ENCODE measurements around the gene OPCML. TPM values are rescaled to one million over a fixed set of nuclear protein-coding genes. Genes with fewer than 3 reads are reported as not detected.

Gene OPCML
- total RNA-seq, 4 donors from 2014 or later, result 0.16 TPM; not detected in 3

DNA sequence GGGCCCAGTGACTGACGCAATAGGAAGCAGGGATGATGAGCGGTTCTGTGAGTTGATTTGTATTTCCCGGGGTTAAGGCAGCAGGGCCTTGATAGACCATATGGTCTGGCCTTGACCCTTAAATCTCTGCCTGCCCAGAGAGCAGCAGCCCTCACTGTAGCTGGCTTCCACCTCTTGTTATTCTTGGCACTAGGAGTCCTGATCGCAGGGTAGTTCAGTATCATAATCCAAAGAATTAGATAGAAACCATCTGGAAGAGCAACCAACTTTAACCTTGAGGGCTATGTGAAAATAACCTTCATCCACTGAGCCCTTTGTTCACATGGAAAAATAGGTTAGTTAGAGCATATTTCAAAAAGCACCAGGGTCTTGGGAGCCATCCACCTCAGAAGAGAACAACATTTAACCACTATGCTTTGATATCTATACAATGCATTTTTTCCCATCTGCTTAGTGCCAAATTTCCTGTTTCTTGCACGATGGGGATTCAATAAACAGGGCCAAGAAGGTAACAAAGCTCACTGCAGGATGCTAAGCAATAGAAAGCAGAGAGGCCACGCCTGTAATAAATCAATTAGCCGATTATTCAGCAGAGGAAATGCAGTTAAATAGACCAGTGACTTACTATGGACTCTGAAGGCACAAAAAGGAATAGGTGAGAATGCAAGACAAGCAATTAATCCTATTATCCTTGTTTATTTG is 761.3 kb downstream of the OPCML start:
- DNase-seq (ENCODE audit: low spot score in 2 of 2), result no peak
- 36 to 50% methylated on average over 7 of the region's 7 CpGs for WGBS, 2 donors
- no peak for TF ChIP-seq POLR2A (IDR thresholded peaks at IDR 0.05)
- TF ChIP-seq, protein P1, sequence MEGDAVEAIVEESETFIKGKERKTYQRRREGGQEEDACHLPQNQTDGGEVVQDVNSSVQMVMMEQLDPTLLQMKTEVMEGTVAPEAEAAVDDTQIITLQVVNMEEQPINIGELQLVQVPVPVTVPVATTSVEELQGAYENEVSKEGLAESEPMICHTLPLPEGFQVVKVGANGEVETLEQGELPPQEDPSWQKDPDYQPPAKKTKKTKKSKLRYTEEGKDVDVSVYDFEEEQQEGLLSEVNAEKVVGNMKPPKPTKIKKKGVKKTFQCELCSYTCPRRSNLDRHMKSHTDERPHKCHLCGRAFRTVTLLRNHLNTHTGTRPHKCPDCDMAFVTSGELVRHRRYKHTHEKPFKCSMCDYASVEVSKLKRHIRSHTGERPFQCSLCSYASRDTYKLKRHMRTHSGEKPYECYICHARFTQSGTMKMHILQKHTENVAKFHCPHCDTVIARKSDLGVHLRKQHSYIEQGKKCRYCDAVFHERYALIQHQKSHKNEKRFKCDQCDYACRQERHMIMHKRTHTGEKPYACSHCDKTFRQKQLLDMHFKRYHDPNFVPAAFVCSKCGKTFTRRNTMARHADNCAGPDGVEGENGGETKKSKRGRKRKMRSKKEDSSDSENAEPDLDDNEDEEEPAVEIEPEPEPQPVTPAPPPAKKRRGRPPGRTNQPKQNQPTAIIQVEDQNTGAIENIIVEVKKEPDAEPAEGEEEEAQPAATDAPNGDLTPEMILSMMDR (IDR thresholded peaks at IDR 0.05), result no peak
- intact Hi-C loops (cut with DNase I; ENCODE audit: low total_unique reads), result no loop called here
- H3K4me3 ChIP-seq (ENCODE audit: low read depth, poor library complexity, severe bottlenecking), result no peak overlapping the region

DNA sequence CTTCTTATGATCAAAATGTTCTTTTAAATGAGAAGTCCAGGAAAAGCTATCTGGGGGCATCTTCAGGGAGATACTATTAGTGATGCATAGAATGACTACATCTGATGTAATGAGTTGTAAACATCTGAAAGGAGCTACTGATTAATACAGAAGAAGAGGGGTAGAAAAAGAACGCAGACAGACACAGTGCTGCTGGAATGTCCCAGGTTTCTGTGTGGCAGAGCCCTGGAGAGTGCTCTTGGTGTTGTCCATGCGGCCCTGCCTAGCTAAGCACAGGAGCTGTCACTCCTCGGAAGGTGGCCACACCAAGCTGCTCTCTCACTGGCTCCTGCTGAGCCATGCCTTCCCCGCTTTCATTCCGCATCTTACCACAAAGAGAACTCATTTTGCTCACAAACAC is 768.8 kb downstream of the OPCML start:
- no peak for DNase-seq (ENCODE audit: low spot score in 2 of 2)
- whole genome bisulfite sequencing, 2 donors, result 94 to 97% methylated on average over 5 of the region's 5 CpGs
- intact Hi-C loops (cut with DNase I; ENCODE audit: low total_unique reads), result no loop called here
- no peak overlapping the region for H3K4me3 ChIP-seq (ENCODE audit: low read depth, poor library complexity, severe bottlenecking)
- no peak for TF ChIP-seq POLR2A (IDR thresholded peaks at IDR 0.05)
- TF ChIP-seq, protein P1 (IDR thresholded peaks at IDR 0.05), result no peak

DNA sequence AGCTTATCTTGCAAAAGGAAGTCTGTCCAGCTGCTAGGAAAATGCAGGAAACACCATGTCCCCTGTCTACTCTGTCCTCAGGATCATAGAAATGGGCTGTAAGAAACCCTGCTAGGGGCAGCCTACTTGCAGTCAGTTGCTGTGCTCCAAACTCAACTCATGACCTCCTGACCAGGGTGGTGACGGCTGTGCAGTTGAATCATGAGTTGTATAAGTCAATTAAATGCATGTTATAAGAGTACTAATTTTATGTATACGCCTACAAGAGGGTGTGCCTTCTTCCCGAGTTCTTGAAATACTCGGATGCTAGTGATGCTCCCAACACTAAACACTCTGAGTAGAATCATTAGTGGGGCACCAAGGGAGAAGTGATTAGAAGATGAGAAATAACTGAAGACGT is 776.4 kb downstream of the OPCML start:
- H3K4me3 ChIP-seq (ENCODE audit: low read depth, poor library complexity, severe bottlenecking), result no peak overlapping the region
- WGBS, 2 donors, result 80 to 87% methylated on average over 5 of the region's 5 CpGs
- intact Hi-C loops (cut with DNase I; ENCODE audit: low total_unique reads), result no loop called here
- DNase-seq (ENCODE audit: low spot score in 2 of 2), result no peak
- TF ChIP-seq, protein P1 (IDR thresholded peaks at IDR 0.05), result no peak
- no peak for TF ChIP-seq POLR2A (IDR thresholded peaks at IDR 0.05)

DNA sequence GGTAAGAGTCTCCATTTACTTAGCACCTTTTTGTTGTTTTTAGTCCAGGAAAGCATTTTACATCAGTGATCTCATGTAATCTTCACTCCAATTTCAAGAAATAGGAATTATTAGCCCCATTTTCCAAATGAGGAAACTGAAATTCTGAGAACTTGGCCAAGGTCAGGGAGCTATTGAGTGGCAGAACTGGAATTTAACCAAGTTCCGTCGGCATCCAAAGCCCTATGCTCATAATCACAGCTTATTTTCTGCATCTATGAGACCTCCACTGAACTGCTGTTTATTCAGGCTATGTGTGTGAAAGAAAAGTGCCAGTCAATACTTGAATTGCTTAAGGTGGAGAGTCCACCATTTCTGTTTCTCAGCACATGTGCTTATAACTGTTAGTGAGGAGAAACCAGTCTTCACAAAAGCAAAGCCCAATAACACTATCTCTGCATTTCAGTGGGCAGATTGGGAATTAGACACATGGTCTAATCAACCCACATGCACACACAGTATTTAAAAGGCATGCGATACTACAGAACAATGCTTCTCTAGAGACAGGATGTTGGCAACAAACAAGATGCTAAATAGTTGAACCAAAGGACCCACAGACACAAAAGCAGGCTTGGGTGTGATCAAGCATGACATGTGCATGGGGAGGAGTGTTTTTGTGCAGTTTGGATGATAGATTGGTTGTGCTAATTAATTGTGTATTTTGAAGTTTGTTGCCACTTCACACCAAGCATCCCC is 780.6 kb downstream of the OPCML start:
- intact Hi-C loops (cut with DNase I; ENCODE audit: low total_unique reads), result no loop called here
- no peak for DNase-seq (ENCODE audit: low spot score in 2 of 2)
- H3K4me3 ChIP-seq (ENCODE audit: low read depth, poor library complexity, severe bottlenecking), result no peak overlapping the region
- WGBS, 2 donors, result 58 to 69% methylated on average over 3 of the region's 3 CpGs
- no peak for TF ChIP-seq POLR2A (IDR thresholded peaks at IDR 0.05)
- TF ChIP-seq, protein P1 (IDR thresholded peaks at IDR 0.05), result no peak

DNA sequence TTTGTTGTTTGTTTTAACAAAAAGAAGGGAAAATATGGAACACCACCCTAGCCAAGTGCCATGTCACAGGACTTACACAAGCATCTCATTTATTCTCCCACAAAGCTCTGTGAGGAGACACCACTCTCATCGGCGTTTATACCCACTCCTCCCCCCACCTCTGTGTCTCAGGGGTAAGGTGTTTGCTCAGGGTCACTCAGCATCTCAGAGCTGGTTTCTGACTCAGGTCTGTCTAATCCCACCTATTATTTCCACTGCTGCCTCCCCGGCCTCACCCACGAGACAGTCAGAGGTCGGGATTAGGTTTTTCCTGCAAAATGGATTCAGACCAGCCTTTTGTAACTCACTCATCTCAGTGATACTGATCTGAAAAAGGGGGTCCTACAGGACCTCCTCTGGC is 786.0 kb downstream of the OPCML start:
- TF ChIP-seq, protein P1 (IDR thresholded peaks at IDR 0.05), result no peak
- TF ChIP-seq POLR2A (IDR thresholded peaks at IDR 0.05), result no peak
- no peak for DNase-seq (ENCODE audit: low spot score in 2 of 2)
- intact Hi-C loops (cut with DNase I; ENCODE audit: low total_unique reads), result no loop called here
- WGBS, 2 donors, result 72 to 76% methylated on average over 5 of the region's 5 CpGs
- no peak overlapping the region for H3K4me3 ChIP-seq (ENCODE audit: low read depth, poor library complexity, severe bottlenecking)

Data from lower leg skin (tissue), 4 donors.